RWPE2 (cell line): Measurements from ENCODE around the gene MICOS13.

Experiments used
- ATAC-seq: fragments of 200-7000 bp; cut with Tn5 transposase; 3 replicates; pipeline ENCODE4 v1.9.1; 2021; ENCODE audit warnings: low read depth
- DNase-seq: peaks from one replicate; pipeline ENCODE4 v3.0.0-alpha.2; 2020; ENCODE audit warnings: low spot score
- H3K27ac ChIP-seq: fragments of 450-650 bp; 2 replicates; pipeline ENCODE4 v1.5.1; 2017; ENCODE audit warnings: mild to moderate bottlenecking; ENCODE audit not compliant: poor library complexity, severe bottlenecking
- H3K27me3 ChIP-seq: fragments of 250-450 bp; sonication (Bioruptor Pico); 2 replicates; pipeline ENCODE4 v1.5.1; 2021; ENCODE audit warnings: mild to moderate bottlenecking, moderate library complexity; ENCODE audit not compliant: insufficient read depth, poor library complexity, severe bottlenecking
- H3K36me3 ChIP-seq: fragments of 250-450 bp; sonication (Bioruptor Pico); 2 replicates; pipeline ENCODE4 v1.5.1; 2020; ENCODE audit warnings: low read depth, mild to moderate bottlenecking, moderate library complexity
- H3K4me1 ChIP-seq: fragments of 250-450 bp; sonication (Bioruptor Pico); 2 replicates; pipeline ENCODE4 v1.5.1; 2021; ENCODE audit warnings: mild to moderate bottlenecking, moderate library complexity; ENCODE audit not compliant: insufficient read depth, poor library complexity, severe bottlenecking
- H3K4me3 ChIP-seq: fragments of 250-450 bp; sonication (Bioruptor Pico); 2 replicates; pipeline ENCODE4 v1.5.1; 2021; ENCODE audit warnings: mild to moderate bottlenecking, moderate library complexity; ENCODE audit not compliant: severe bottlenecking
- H3K9me3 ChIP-seq: fragments of 250-450 bp; sonication (Bioruptor Pico); 2 replicates; pipeline ENCODE4 v1.5.1; 2021; ENCODE audit warnings: mild to moderate bottlenecking, moderate library complexity; ENCODE audit not compliant: severe bottlenecking
- TF ChIP-seq, protein P1 (sequence below): fragments of 450-650 bp; IDR thresholded peaks from one replicate; pipeline ENCODE4 v1.5.1; 2017; ENCODE audit warnings: mild to moderate bottlenecking, moderate library complexity; ENCODE audit not compliant: poor library complexity, severe bottlenecking

The MICOS13 gene

DNA sequence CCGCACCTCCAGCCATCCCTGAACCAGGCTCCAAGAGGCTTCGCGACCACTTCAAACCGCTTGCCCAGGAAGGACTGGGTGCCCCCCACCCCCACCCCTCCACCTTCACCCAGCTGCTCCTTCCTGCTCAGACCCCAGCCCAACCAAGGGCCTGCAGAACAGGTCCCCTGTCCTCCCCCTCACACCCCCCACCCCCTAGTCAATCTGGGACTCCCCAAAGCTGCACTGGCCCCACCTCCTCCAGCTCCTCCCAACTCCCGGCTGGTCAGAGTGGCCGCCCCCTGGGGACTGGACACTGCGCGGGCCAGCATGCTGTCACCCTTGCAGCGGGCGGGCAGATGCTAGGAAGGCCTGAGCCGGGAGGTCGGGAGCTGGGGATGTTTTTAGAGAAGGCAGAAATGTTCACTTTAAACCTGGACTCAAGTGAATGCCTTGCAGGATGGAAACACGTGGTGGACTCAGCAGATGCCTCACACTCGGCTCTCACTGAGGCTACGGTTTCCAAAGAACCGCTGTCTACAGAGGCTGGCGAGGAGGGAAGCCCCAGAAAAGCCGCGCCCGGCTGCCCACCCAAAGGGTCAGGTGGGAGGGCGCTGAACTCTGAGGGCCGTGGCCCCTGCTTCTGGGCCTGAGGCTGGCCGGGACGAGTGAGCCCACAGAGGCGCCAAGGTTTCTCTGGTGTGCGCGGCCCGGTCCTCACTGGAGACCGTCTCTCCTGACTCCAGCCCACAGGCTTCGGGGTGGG is 17.7 kb upstream of the MICOS13 start:
- Histone ChIP-seq H3K9me3 (no peaks in the 10 kb centered on the region), H3K36me3 (peaks cover 74% of the 10 kb centered on the region), H3K4me3 (no peak overlapping the region), H3K27me3 (no peaks in the 10 kb centered on the region), H3K4me1 (no peaks in the 10 kb centered on the region), H3K27ac (no peak overlapping the region)
- ATAC-seq (no peak), DNase-seq (no peak)
- TF ChIP-seq, protein P1, sequence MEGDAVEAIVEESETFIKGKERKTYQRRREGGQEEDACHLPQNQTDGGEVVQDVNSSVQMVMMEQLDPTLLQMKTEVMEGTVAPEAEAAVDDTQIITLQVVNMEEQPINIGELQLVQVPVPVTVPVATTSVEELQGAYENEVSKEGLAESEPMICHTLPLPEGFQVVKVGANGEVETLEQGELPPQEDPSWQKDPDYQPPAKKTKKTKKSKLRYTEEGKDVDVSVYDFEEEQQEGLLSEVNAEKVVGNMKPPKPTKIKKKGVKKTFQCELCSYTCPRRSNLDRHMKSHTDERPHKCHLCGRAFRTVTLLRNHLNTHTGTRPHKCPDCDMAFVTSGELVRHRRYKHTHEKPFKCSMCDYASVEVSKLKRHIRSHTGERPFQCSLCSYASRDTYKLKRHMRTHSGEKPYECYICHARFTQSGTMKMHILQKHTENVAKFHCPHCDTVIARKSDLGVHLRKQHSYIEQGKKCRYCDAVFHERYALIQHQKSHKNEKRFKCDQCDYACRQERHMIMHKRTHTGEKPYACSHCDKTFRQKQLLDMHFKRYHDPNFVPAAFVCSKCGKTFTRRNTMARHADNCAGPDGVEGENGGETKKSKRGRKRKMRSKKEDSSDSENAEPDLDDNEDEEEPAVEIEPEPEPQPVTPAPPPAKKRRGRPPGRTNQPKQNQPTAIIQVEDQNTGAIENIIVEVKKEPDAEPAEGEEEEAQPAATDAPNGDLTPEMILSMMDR: no peak

DNA sequence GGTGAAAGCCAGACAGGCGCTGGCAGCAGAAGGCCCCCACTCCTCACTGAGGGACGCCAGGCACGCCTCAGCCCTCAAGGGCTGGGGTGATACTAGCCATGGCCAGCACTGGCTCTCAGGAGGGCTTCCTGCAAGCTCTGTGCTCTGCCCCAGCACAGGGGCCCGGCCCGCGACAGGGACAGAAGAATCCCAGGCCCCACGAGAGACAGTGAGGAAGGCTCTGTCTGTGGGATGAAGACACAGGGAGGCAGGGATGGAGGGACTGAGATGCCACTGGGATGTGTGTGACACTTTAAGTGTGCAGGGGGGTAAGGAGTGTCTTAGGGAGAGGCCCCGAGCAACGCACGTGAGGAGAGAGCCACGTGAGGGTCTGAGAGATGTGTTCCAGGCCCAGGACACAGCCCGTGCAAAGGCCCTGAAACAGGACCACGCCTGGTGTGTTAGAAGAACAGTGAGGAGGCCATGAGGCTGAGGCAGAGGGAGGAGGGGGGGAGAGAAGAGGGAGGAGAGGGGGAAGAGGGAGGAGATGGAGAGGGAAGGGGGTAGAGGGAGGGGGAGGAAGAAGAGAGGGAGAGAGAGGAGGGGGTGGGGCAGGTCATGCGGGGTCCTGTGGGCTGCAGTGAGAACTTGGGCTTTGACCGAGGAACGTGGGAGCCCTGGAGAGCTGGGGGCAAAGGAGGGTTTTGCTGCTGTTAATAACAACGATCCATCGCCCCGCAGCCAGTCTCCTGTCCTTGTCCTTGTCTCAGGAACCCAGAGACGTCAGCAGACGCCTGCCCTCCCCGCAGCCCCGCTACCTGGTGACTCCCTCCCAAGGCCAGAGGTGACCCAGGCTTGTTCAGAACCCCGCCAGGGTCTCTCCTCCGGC is 16.9 kb upstream of the MICOS13 start:
- no peaks in the 10 kb centered on the region for H3K27me3 ChIP-seq
- TF ChIP-seq, protein P1: no peak
- ATAC-seq: peak; percentile 2; the same call in 1 of the 3 replicates
- no peak overlapping the region for H3K27ac ChIP-seq
- H3K4me1 ChIP-seq: no peaks in the 10 kb centered on the region
- no peaks in the 10 kb centered on the region for H3K9me3 ChIP-seq
- H3K4me3 ChIP-seq: no peak overlapping the region
- DNase-seq: no peak
- H3K36me3 ChIP-seq: peaks cover 81% of the 10 kb centered on the region

DNA sequence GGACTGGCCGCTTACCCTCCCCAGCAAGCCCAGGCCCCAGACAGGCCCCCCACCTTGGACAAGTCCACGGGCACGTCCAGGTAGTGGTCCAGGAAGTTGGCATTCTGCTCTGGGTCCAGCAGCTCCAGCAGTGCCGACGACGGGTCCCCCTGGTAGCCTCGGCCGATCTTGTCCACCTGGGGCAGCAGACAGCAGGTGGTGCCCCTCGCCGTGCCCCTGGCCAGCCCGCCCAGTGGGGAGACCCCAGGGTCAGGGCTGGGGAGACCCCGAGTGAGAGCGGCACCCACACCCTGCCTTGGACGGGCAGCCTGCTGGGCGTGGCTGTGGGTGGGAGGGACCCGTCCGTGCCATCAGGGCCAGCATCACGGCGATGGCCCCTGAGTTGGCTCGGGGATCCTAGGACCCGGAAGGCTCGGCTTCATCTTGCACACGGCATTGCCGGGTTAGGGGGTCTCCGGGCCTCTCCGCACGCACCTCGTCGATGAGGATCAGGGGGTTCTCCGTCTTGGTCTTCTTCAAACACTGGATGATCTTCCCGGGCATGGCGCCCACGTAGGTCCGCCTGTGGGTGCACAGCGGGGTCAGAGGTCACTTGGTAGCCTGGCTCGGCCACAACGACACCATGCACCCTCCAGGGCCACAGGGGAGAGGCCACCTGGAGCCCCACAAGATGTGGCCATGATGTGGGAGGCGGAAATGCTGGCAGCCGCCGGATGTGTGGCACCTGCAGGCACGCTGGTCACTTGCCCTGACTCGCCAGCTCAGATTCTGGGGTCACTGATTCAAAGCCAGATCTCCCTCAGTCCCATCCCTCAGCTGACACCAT is 16.1 kb upstream of the MICOS13 start:
- TF ChIP-seq, protein P1: no peak
- no peaks in the 10 kb centered on the region for H3K27me3 ChIP-seq
- no peaks in the 10 kb centered on the region for H3K4me1 ChIP-seq
- DNase-seq: no peak
- H3K36me3 ChIP-seq: peaks cover 89% of the 10 kb centered on the region
- no peak overlapping the region for H3K27ac ChIP-seq
- no peak overlapping the region for H3K4me3 ChIP-seq
- H3K9me3 ChIP-seq: no peaks in the 10 kb centered on the region
- no peak for ATAC-seq

DNA sequence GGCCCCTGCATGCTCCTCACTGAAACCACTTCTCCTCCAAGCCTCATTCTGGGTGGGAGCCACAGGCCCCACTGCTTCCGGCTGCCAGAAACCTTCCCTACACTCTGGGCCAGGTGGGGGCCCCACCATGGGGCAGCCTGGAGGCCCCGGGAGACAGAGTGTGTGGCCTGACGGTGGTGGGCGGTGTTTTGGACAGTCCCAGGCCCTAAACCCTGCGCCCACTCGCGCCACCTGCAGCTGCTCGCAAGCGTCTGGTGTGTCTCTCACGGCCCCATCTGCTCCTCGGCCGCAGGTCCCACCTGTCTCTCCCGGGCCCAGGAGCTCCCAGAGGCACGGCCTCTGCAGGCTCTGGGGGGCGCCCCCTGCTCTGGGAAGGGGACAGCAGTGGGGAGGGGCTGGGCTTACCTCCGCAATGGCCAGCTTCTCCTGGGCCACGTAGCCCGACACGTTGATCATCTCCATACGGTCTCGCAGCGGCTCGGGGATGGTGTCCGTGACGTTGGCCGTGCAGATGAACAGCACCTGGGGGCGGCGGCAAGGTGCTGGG is 15.4 kb upstream of the MICOS13 start:
- Histone ChIP-seq H3K27me3 (no peaks in the 10 kb centered on the region), H3K4me3 (no peak overlapping the region), H3K36me3 (peaks cover 90% of the 10 kb centered on the region), H3K4me1 (no peaks in the 10 kb centered on the region), H3K27ac (no peak overlapping the region), H3K9me3 (no peaks in the 10 kb centered on the region)
- DNase-seq: no peak
- TF ChIP-seq, protein P1: no peak
- no peak for ATAC-seq
